Astrocyte of the cerebellum (primary cell): ENCODE measurements around the gene KRTAP5-11.
"Not testable (repeated sequence)": the region's sequence is repeated elsewhere in the genome, so short reads cannot be mapped to it uniquely, and the experiment has no call there.

ENCODE experiments used
- DNase-seq: peaks from one replicate; pipeline ENCODE4 v3.0.0-alpha.2; 2011; ENCODE audit warnings: low read depth
- H3K4me3 ChIP-seq: 2 replicates; pipeline ENCODE4 v1.5.1; 2011; ENCODE audit warnings: mild to moderate bottlenecking, low read depth, low read length, moderate library complexity
- in situ Hi-C: cut with HindIII; loops from 2 replicates; pipeline ENCODE4 v1.10.0; 2017; ENCODE audit warnings: low sequenced_read_pairs
- TF ChIP-seq, protein P1 (sequence below): IDR thresholded peaks from 2 replicates; pipeline ENCODE4 v1.5.1; 2012; ENCODE audit warnings: low read length, low read depth, moderate library complexity, mild to moderate bottlenecking; ENCODE audit errors: missing control alignments

Gene KRTAP5-11, protein sequence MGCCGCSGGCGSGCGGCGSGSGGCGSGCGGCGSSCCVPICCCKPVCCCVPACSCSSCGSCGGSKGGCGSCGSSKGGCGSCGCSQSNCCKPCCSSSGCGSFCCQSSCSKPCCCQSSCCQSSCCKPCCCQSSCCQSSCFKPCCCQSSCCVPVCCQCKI

DNA sequence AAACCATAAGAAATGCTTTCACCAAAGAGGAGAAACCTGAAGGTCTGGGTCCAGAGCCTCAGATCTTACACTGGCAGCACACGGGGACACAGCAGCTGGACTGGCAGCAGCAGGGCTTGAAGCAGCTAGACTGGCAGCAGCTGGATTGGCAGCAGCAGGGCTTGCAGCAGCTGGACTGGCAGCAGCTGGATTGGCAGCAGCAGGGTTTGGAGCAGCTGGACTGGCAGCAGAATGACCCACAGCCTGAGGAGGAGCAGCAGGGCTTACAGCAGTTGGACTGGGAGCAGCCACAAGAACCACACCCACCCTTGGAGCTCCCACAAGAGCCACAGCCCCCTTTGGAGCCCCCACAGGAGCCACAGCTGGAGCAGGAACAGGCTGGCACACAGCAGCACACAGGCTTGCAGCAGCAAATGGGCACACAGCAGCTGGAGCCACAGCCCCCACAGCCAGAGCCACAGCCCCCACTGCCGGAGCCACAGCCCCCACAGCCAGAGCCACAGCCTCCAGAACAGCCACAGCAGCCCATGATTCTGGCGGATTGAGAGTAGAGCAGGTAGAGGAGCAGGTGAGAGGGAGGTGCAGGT lies at the start of gene KRTAP5-11:
Gene KRTAP5-11 (minus strand): TSS at position 567 of the 587 bp plus-strand sequence. CDS start 38 bp downstream, at position 529.
- no peak for DNase-seq
- in situ Hi-C loops, result no loop called here
- no peak within 1 kb of the TSS for H3K4me3 ChIP-seq
- TF ChIP-seq, protein P1, sequence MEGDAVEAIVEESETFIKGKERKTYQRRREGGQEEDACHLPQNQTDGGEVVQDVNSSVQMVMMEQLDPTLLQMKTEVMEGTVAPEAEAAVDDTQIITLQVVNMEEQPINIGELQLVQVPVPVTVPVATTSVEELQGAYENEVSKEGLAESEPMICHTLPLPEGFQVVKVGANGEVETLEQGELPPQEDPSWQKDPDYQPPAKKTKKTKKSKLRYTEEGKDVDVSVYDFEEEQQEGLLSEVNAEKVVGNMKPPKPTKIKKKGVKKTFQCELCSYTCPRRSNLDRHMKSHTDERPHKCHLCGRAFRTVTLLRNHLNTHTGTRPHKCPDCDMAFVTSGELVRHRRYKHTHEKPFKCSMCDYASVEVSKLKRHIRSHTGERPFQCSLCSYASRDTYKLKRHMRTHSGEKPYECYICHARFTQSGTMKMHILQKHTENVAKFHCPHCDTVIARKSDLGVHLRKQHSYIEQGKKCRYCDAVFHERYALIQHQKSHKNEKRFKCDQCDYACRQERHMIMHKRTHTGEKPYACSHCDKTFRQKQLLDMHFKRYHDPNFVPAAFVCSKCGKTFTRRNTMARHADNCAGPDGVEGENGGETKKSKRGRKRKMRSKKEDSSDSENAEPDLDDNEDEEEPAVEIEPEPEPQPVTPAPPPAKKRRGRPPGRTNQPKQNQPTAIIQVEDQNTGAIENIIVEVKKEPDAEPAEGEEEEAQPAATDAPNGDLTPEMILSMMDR, result no peak

DNA sequence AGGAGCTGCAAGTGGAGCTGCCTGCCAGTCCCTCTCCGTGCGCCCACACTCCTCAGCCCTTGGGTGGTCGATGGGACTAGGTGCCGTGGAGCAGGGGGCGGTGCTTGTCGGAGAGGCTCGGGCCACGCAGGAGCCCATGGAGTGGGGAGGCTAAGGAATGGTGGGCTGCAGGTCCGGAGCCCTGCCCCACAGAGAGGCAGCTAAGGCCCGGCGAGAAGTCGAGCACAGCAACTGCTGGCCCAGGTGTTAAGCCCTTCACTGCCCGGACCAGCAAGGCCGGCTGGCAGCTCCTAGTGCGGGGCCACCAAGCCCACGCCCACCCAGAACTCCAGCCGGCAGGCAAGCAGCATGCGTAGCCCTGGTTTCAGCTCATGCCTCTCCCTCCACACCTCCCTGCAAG lies 48.9 kb upstream of the KRTAP5-11 start:
- in situ Hi-C loops, H3K4me3 ChIP-seq, DNase-seq: not testable (repeated sequence)

DNA sequence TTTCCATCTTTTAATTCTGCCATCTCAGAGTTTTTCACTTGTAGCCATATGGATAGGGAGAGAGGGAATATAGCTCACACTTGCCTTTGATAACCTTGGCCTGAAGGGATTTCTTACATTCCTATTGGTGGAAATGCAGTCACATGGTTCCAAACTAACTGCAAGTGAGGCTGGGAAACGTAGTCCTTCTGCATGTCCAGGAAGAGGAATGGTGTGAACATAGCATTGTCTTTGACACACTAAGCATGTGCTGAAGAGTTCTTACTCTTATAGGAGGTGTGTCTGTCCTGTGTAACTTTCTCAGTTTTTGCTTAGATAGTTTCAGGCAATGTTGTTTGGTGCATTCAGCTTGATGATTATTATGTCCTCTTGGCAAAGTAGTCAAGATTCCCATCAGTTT lies 47.4 kb upstream of the KRTAP5-11 start:
- H3K4me3 ChIP-seq, in situ Hi-C loops, DNase-seq: not testable (repeated sequence)

DNA sequence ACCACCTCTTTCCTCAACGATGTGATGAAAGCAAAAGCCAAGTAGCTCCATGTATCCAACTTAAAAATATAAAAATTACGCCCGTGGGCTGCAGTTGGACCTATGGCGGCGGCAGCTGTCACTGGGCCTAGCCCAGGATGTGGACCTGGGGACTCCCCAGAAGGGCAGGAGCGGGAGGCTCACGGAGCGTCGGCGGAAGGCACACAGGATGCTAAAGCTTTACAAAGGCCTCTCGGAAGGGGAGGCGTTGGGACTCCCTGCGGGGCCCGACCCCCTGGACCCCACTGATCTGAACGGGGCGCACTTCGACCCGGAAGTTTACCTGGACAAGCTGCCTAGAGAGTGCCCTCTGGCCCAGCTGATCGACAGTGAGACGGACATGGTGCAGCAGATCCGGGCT lies 46.3 kb upstream of the KRTAP5-11 start:
- in situ Hi-C loops, DNase-seq: not testable (repeated sequence)

DNA sequence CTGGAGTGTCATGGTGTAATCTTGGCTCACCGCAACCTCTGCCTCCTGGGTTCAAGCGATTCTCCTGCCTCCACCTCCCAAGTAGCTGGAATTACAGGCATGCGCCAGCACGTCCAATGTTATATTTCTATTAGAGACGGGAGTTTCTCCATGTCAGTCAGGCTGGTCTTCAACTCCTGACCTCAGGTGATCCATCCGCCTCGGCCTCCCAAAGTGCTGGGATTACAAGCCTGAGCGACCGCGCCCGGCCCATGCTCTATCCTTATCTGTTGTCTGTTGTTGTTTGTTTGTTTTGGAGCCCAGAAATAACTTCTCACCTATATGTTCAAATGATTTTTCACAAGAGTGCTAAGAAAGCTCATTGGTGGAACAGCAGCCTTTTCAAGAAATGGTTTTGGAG lies 40.6 kb upstream of the KRTAP5-11 start:
- DNase-seq, H3K4me3 ChIP-seq, in situ Hi-C loops: not testable (repeated sequence)

More for the DNA sequence above, 46.3 kb upstream of the KRTAP5-11 start:
- not testable (repeated sequence) for H3K4me3 ChIP-seq

DNA sequence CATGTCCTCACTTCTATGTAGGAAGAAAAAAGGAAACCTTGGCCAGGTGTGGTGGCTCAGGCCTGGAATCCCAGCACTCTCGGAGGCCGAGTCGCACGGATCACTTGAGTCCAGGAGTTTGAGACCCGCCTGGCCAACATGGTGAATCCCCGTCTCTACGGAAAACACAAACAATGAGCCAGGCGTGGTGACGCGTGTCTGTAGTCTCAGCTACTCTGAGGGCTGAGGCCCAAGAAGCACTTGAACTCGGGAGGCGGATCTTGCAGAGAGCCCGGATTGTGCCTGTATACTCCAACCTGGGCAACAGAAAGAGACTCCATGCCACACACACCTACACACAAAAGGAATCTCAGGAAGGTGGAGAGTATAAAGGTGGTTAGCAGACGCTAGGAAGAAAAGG lies 39.9 kb upstream of the KRTAP5-11 start:
- H3K4me3 ChIP-seq, in situ Hi-C loops, DNase-seq: not testable (repeated sequence)

DNA sequence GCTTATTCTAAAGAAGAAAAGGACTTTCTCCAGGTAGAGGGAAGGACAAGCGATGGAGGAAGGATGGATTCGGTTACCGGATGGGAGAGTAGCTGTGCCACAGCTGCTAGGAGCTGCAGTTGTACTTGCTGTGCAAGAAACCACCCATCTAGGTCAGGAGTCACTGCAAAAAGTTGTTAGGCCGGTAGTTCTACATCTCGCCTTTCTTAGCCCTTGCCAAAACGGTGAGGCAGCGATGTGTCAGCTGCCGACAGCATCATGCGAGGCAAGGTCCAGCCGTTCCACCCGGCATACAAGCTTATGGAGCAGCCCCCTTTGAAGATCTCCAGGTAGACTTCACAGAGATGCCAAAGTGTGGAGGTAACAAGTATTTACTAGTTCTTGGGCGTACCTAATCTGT lies 32.3 kb upstream of the KRTAP5-11 start:
- in situ Hi-C loops, H3K4me3 ChIP-seq, DNase-seq: not testable (repeated sequence)

DNA sequence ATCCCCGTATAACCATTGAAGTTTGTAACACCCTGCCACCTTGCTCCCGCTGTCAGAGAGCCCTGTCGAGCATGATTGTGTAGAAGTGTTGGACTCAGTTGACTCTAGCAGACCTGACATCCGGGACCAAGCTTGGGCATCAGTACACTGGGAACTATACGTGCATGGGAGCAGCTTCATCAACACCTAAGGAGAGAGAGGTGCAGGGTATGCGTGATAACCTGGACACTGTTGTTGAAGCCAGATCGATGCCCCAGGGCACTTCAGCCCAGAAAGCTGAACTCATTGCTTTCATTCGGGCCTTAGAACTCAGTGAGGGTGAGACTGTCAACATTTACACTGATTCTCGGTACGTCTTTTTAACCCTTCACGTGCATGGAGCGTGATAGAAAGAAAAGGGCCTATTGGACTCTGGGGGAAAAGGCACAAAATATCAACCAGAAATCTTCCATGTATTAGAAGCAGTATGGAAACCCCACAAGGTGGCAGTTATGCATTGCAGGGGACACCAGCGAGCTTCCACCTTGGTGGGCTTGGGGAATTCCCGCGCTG lies 31.8 kb upstream of the KRTAP5-11 start:
- H3K4me3 ChIP-seq, DNase-seq, in situ Hi-C loops: not testable (repeated sequence)

DNA sequence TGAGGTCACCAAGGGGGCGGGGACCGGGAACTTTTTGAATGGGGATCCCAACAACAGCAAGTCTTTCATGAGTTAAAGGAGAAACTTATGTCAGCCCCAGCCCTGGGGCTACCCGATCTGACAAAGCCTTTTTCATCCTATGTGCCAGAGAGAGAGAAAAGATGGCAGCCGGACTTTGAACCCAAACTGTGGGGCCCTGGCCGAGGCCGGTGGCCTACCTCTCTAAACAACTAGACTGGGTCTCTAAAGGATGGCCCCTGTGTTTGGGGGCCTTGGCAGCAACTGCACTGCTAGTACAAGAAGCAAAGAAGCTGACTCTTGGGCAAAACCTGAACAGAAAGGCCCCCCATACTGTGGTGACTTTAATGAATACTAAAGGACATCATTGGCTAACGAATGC lies 31.3 kb upstream of the KRTAP5-11 start:
- H3K4me3 ChIP-seq, DNase-seq, in situ Hi-C loops: not testable (repeated sequence)

DNA sequence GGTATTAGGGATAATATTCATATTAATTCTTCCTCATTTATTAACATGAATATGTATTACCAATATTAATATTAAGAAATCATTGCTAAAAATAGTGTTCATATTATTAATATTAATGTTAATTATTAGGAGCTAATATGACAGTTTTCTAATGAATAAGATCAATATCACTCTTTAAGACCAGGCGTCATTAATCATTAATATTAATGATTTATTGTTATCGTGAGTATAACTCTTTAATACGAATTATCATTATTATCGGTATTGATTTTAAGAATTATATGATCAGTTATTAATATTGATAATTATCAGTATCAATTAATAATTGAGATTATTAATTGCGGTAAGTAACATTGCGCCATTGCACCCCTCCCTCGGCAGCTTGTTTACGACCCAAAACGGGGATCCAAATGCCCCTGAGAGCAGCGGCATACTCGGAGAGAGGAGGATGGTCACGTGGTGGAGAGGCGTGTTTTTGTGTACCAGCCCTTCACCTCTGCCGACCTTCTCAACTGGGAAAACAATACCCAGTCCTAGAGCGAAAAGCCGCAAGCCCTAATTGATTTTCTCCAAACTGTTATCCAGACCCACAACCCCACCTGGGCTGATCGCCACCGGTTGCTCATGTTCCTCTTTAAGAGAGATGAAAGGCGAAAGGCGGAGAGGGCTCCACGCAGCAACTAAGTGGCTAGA lies 28.7 kb upstream of the KRTAP5-11 start:
- DNase-seq, H3K4me3 ChIP-seq, in situ Hi-C loops: not testable (repeated sequence)

DNA sequence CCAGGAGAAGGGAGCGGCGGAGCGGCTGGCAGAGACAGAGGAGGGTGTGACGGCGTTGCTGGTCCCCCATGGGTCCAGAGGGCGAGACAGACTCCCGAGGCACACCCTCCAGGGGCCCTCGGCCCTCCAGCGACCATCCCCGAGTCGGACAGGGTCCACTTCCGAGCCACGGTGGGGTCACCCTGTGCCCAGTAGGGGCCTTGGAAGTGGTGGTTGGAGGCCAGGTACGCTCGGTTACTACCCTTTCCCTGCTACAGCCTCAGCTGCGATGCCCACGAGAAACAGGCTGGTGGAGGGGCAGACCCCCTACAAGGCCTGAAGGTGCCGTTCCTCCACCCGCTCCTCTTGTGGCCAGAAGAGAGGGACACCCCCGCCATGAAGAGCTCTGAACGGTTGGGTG lies 25.6 kb upstream of the KRTAP5-11 start:
- H3K4me3 ChIP-seq, in situ Hi-C loops, DNase-seq: not testable (repeated sequence)

DNA sequence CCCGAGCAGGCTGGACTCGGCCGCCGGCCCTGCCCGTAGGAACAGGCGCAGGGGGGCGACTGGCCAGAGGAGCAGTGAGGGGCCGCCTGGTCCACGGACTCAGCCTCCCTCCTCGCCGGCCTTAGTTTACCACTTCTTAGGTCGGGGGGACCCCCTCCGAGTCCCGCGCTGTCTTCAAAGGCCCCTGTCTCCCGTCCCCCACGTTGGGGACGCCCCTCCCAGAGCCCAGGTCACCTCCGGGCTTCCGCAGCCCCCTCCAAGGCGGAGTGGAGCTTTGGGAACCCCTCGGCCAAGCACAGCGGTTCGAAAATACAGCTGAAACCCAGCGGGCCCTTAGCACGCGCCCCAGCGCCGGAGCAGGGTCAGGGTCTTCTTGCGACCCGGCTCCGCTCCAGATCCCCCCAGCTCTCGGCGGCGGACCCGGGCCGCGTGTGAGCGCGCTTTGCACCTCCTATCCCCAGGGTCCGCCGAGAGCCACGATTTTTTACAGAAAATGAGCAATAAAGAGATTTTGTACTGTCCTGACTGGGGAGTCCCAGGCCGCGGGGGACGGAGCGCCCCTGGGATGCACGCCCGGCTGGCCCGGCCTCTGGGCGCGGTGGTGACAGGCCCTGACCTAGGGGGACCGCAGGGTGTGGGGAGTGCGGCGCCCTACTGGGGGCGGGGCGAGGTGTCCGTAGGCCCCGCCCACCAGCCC lies 25.0 kb upstream of the KRTAP5-11 start:
- in situ Hi-C loops, DNase-seq, H3K4me3 ChIP-seq: not testable (repeated sequence)

DNA sequence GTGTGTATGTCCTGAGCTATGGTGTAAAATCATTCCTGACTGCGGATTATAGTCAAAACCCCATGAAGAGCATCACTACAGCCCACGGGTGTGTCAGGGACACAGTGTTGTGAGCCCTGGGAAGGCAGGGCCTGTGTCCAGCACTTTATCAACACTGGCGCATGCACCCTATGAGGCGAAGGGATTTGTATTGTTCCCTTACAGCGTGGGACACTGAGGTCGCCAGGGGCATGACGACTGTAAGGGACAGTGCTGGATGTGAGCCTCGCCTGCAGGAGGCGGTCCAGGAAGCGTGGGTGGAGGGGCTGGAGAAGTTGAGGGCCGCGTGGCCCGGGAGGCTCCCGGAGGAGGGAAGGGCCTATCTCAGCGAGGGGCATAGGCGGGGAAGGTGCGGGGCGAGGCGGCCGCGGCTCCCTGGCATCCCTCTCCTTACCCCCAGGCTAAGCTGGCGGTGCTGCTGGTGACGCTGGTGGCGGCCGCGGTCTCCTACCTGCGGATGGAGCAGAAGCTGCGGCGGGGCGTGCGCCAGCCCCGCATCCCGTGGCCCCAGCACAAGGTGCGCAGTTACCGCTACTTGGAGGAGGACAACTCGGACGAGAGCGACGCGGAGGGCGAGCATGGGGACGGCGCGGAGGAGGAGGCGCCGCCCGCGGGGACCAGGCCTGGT lies 24.3 kb upstream of the KRTAP5-11 start:
- H3K4me3 ChIP-seq, DNase-seq, in situ Hi-C loops: not testable (repeated sequence)

DNA sequence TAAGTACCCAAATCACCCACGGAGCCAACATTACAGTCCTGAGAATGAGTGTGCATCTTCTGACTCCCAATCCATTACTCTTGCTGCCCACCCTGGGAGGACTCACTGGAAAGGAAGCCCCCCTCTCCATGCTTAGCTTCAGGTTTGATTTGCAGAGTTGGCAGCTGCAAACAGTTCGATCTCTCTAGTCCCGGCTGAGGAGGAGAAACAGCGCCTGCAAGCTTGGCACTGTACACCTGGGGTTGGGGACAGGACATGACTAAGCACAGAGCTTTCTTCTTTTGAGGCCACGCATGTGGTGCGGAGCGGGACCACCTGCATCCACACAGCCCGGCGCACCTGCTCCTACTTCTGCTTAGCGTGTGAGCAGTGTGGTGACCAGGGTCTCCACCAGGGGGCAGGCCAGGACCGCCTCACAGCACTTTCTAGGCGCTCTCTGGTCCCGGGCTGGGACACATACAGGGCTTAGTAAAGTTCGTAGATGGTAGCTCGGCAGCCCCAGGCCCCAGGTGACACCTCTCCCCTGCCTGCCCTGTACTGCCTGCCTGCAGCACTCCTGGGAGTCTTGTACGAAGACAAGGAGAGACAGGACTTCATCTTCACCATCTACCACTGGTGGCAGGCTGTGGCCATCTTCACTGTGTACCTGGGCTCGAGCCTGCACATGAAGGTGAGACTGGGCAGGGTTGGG lies 22.3 kb upstream of the KRTAP5-11 start:
- H3K4me3 ChIP-seq, in situ Hi-C loops, DNase-seq: not testable (repeated sequence)

DNA sequence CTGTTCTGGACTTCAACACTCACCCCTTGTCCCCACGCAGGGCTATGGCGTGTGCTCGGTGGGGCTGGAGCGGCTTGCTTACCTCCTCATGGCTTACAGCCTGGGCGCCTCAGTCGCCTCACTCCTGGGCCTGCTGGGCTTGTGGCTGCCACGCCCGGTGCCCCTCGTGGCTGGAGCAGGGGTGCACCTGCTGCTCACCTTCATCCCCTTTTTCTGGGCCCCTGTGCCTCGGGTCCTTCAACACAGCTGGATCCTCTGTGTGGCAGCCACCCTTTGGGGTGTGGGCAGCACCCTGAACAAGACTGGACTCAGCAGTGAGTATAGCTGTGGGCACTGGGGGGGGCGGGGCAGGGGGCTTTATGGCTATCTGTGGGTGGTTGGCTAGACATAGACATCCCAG lies 20.5 kb upstream of the KRTAP5-11 start:
- in situ Hi-C loops, H3K4me3 ChIP-seq, DNase-seq: not testable (repeated sequence)
